PC-3 (cell line): ENCODE measurements around the gene SLC1A7.

Experiments
- CTCF ChIP-seq: fragments of 300-600 bp; sonication (generic); conservative IDR thresholded peaks from 2 replicates; pipeline ENCODE4 v1.5.1; 2017; ENCODE audit warnings: antibody characterized with exemption, low read depth, mild to moderate bottlenecking, low read length
- EZH2 ChIP-seq: fragments of 300-600 bp; sonication (generic); IDR thresholded peaks from one replicate; pipeline ENCODE4 v1.6.1; 2017; ENCODE audit warnings: antibody characterized with exemption, mild to moderate bottlenecking, low read length; ENCODE audit not compliant: unreplicated experiment

- no peak for TF ChIP-seq EZH2
- no peak for TF ChIP-seq CTCF
These were observed 61.7 kb downstream of the SLC1A7 start for GRCh38 chr1:53080769-53081168.
